ENCODE measurements around the gene CYTH1. TPM values are rescaled to one million over a fixed set of nuclear protein-coding genes. Genes with fewer than 3 reads are reported as not detected.
A peak's percentile ranks its signal among the peaks of the same experiment; 100 is the strongest.

Gene CYTH1
- total and polyA plus RNA-seq, 2 experiments from 2014 or later: 10.4 to 11.7 TPM

- Histone ChIP-seq H3K9ac (no peak overlapping the region), H3K4me2 (ENCODE audit: unreplicated experiment) (no peak overlapping the region), H3K79me2 (ENCODE audit: insufficient read depth) (peaks cover 29% of the 10 kb centered on the region), H3K36me3 (ENCODE audit: low read depth) (peaks cover 75% of the 10 kb centered on the region), H3F3A (ENCODE audit: insufficient read depth) (0 out of 2 replicates have a peak, but pooled peaks cover 3% of the 10 kb centered on the region), H4K20me1 (ENCODE audit: insufficient read depth) (no peaks in the 10 kb centered on the region), H3K4me1 (ENCODE audit: insufficient read depth) (no peaks in the 10 kb centered on the region), H3K27ac (no peak overlapping the region), H3K4me3 (no peak overlapping the region), H3K27me3 (replicated peaks; ENCODE audit: insufficient read depth) (no peaks in the 10 kb centered on the region), H2AFZ (no peak overlapping the region), H3K9me3 (ENCODE audit: low read depth) (no peaks in the 10 kb centered on the region), H3K9me2 (ENCODE audit: insufficient read depth) (no peaks in the 10 kb centered on the region)
- TF ChIP-seq EZH2phosphoT487 (IDR thresholded peaks at IDR 0.05; ENCODE audit: insufficient read depth, low read depth) (no peak), EZH2 (IDR thresholded peaks at IDR 0.05; ENCODE audit: insufficient read depth, poor library complexity, severe bottlenecking) (no peak)
- 90 to 93% methylated on average over 7 of the region's 7 CpGs for WGBS, 2 experiments (ENCODE audit: low coverage in 1 of 2, low lambda C conversion rate in 2 of 2, missing lambda C conversion rate in 2 of 2)
- DNase-seq: no peak
- in situ Hi-C loops (cut with MboI): no loop called here
Observed at GRCh38 chr17:78815696-78816095, 33.6 kb upstream of the CYTH1 start.

GRCh38 chr17:78812855-78813254 lies 30.8 kb upstream of the CYTH1 start:
- H3K9me3 ChIP-seq (ENCODE audit: low read depth): no peaks in the 10 kb centered on the region
- H3K4me3 ChIP-seq: no peak overlapping the region
- no peaks in the 10 kb centered on the region for H4K20me1 ChIP-seq (ENCODE audit: insufficient read depth)
- no peaks in the 10 kb centered on the region for H3K27me3 ChIP-seq (replicated peaks; ENCODE audit: insufficient read depth)
- 35 to 43% methylated on average over 8 of the region's 8 CpGs for WGBS, 2 experiments (ENCODE audit: low coverage in 1 of 2, low lambda C conversion rate in 2 of 2, missing lambda C conversion rate in 2 of 2)
- in situ Hi-C loops (cut with MboI): no loop called here
- H3K79me2 ChIP-seq (ENCODE audit: insufficient read depth): peaks cover 14% of the 10 kb centered on the region
- H3K27ac ChIP-seq: no peak overlapping the region
- peaks cover 61% of the 10 kb centered on the region for H3K36me3 ChIP-seq (ENCODE audit: low read depth)
- DNase-seq: no peak
- H3K9me2 ChIP-seq (ENCODE audit: insufficient read depth): no peaks in the 10 kb centered on the region
- TF ChIP-seq EZH2phosphoT487 (IDR thresholded peaks at IDR 0.05; ENCODE audit: insufficient read depth, low read depth) (no peak), EZH2 (IDR thresholded peaks at IDR 0.05; ENCODE audit: insufficient read depth, poor library complexity, severe bottlenecking) (no peak)
- H3F3A ChIP-seq (ENCODE audit: insufficient read depth): peaks cover 29% of the 10 kb centered on the region
- H3K4me1 ChIP-seq (ENCODE audit: insufficient read depth): no peaks in the 10 kb centered on the region
- H3K4me2 ChIP-seq (ENCODE audit: unreplicated experiment): no peak overlapping the region
- no peak overlapping the region for H2AFZ ChIP-seq
- no peak overlapping the region for H3K9ac ChIP-seq

- Histone ChIP-seq H3K36me3 (ENCODE audit: low read depth) (peaks cover 57% of the 10 kb centered on the region), H3K79me2 (ENCODE audit: insufficient read depth) (peaks cover 36% of the 10 kb centered on the region), H3F3A (ENCODE audit: insufficient read depth) (peaks cover 29% of the 10 kb centered on the region), H3K9me2 (ENCODE audit: insufficient read depth) (no peaks in the 10 kb centered on the region), H3K9ac (no peak overlapping the region), H3K9me3 (ENCODE audit: low read depth) (no peaks in the 10 kb centered on the region), H3K4me2 (ENCODE audit: unreplicated experiment) (no peak overlapping the region), H3K27me3 (replicated peaks; ENCODE audit: insufficient read depth) (no peaks in the 10 kb centered on the region), H2AFZ (no peak overlapping the region), H3K4me3 (no peak overlapping the region), H4K20me1 (ENCODE audit: insufficient read depth) (no peaks in the 10 kb centered on the region), H3K27ac (no peak overlapping the region), H3K4me1 (ENCODE audit: insufficient read depth) (no peaks in the 10 kb centered on the region)
- TF ChIP-seq EZH2phosphoT487 (IDR thresholded peaks at IDR 0.05; ENCODE audit: insufficient read depth, low read depth): no peak
- in situ Hi-C loops (cut with MboI): no loop called here
- DNase-seq: peak; percentile 59
- WGBS, 2 experiments (ENCODE audit: low coverage in 1 of 2, low lambda C conversion rate in 2 of 2, missing lambda C conversion rate in 2 of 2): 53 to 62% methylated on average over 4 of the region's 4 CpGs
Observed at GRCh38 chr17:78808163-78808562, 26.1 kb upstream of the CYTH1 start.

GRCh38 chr17:78806451-78806850 lies 24.4 kb upstream of the CYTH1 start:
- Histone ChIP-seq H2AFZ (no peak overlapping the region), H3K9me2 (ENCODE audit: insufficient read depth) (no peaks in the 10 kb centered on the region), H3K27me3 (replicated peaks; ENCODE audit: insufficient read depth) (no peaks in the 10 kb centered on the region), H3K4me3 (no peak overlapping the region), H3K9me3 (ENCODE audit: low read depth) (no peaks in the 10 kb centered on the region), H3K9ac (no peak overlapping the region), H4K20me1 (ENCODE audit: insufficient read depth) (no peaks in the 10 kb centered on the region), H3K27ac (no peak overlapping the region), H3F3A (ENCODE audit: insufficient read depth) (peaks cover 29% of the 10 kb centered on the region), H3K36me3 (ENCODE audit: low read depth) (peaks cover 47% of the 10 kb centered on the region), H3K4me2 (ENCODE audit: unreplicated experiment) (no peak overlapping the region), H3K4me1 (ENCODE audit: insufficient read depth) (no peaks in the 10 kb centered on the region), H3K79me2 (ENCODE audit: insufficient read depth) (peaks cover 46% of the 10 kb centered on the region)
- in situ Hi-C loops (cut with MboI): no loop called here
- no peak for TF ChIP-seq EZH2phosphoT487 (IDR thresholded peaks at IDR 0.05; ENCODE audit: insufficient read depth, low read depth)
- TF ChIP-seq EZH2 (IDR thresholded peaks at IDR 0.05; ENCODE audit: insufficient read depth, poor library complexity, severe bottlenecking): no peak
- no peak for DNase-seq
- WGBS, 2 experiments (ENCODE audit: low coverage in 1 of 2, low lambda C conversion rate in 2 of 2, missing lambda C conversion rate in 2 of 2): 79 to 82% methylated on average over 9 of the region's 9 CpGs

- no peaks in the 10 kb centered on the region for H4K20me1 ChIP-seq (ENCODE audit: insufficient read depth)
- no peak overlapping the region for H3K4me2 ChIP-seq (ENCODE audit: unreplicated experiment)
- no peaks in the 10 kb centered on the region for H3K4me1 ChIP-seq (ENCODE audit: insufficient read depth)
- H3K27ac ChIP-seq: no peak overlapping the region
- in situ Hi-C loops (cut with MboI): no loop called here
- H3K9me2 ChIP-seq (ENCODE audit: insufficient read depth): no peaks in the 10 kb centered on the region
- peaks cover 50% of the 10 kb centered on the region for H3K79me2 ChIP-seq (ENCODE audit: insufficient read depth)
- TF ChIP-seq EZH2phosphoT487 (IDR thresholded peaks at IDR 0.05; ENCODE audit: insufficient read depth, low read depth) (no peak), EZH2 (IDR thresholded peaks at IDR 0.05; ENCODE audit: insufficient read depth, poor library complexity, severe bottlenecking) (no peak)
- H3K27me3 ChIP-seq (replicated peaks; ENCODE audit: insufficient read depth): no peaks in the 10 kb centered on the region
- no peak overlapping the region for H2AFZ ChIP-seq
- H3K9me3 ChIP-seq (ENCODE audit: low read depth): no peaks in the 10 kb centered on the region
- peaks cover 35% of the 10 kb centered on the region; the same call in 1 of the 2 replicates for H3K36me3 ChIP-seq (ENCODE audit: low read depth)
- WGBS, 2 experiments (ENCODE audit: low coverage in 1 of 2, low lambda C conversion rate in 2 of 2, missing lambda C conversion rate in 2 of 2): 93 to 94% methylated on average over 14 of the region's 14 CpGs
- no peak for DNase-seq
- peaks cover 22% of the 10 kb centered on the region for H3F3A ChIP-seq (ENCODE audit: insufficient read depth)
- no peak overlapping the region for H3K4me3 ChIP-seq
- H3K9ac ChIP-seq: no peak overlapping the region
Observed at GRCh38 chr17:78805301-78805700, 23.2 kb upstream of the CYTH1 start.

Measured in GM23248 (cell line).